Panc1 (cell line): ENCODE results near the gene YTHDF1. TPM values are rescaled to one million over a fixed set of nuclear protein-coding genes. Genes with fewer than 3 reads are reported as not detected.
"Not testable (repeated sequence)": the region's sequence is repeated elsewhere in the genome, so short reads cannot be mapped to it uniquely, and the experiment has no call there.

Experiments
- ATAC-seq: fragments of 200-7000 bp; cut with Tn5 transposase; 2 replicates; pipeline ENCODE4 v1.9.1; 2020; ENCODE audit warnings: mild to moderate bottlenecking, moderate library complexity
- BruUV-seq: library from RNA; stranded (reverse); fragments of 400-500 nt; replicated peaks from 2 replicates; lab custom pipeline; 2021; lab: Mats Ljungman, UMichigan
- CTCF ChIA-PET: fragments of 300-600 bp; sonication (Branson Sonifier 250); formaldehyde crosslinking; loops from one replicate; lab custom pipeline; 2022; ENCODE audit warnings: antibody characterized with exemption; lab: Charles Lee
- POLR2A ChIA-PET: fragments of 300-600 bp; sonication (Branson Sonifier 250); formaldehyde crosslinking; loops from one replicate; lab custom pipeline; 2022; ENCODE audit warnings: antibody characterized with exemption; lab: Charles Lee
- DNase-seq: peaks from one replicate; pipeline ENCODE4 v3.0.0-alpha.2; 2010; ENCODE audit warnings: low read depth, low spot score
- H3K27ac ChIP-seq: 2 replicates; pipeline ENCODE4 v1.5.1; 2011; ENCODE audit warnings: mild to moderate bottlenecking, low read length, inconsistent platforms
- H3K27me3 ChIP-seq: fragments of 200-500 bp; sonication (Bioruptor generic); 2 replicates; pipeline ENCODE4 v1.6.0; 2014; ENCODE audit warnings: low read length, inconsistent platforms; ENCODE audit not compliant: control insufficient read depth, insufficient read depth
- H3K36me3 ChIP-seq: fragments of 200-500 bp; sonication (Bioruptor generic); 2 replicates; pipeline ENCODE4 v1.5.1; 2014; ENCODE audit warnings: inconsistent platforms, mild to moderate bottlenecking, low read length, moderate library complexity; ENCODE audit not compliant: control insufficient read depth, insufficient read depth
- H3K4me1 ChIP-seq: 2 replicates; pipeline ENCODE4 v1.5.1; 2011; ENCODE audit warnings: inconsistent platforms, mild to moderate bottlenecking, low read length, moderate library complexity; ENCODE audit not compliant: control insufficient read depth, insufficient read depth
- H3K4me3 ChIP-seq, 2 experiments: 2 replicates each; pipeline ENCODE4 v1.5.1; 2011 to 2012; ENCODE audit warnings: low read depth in 2 of 2, low read length in 2 of 2, mild to moderate bottlenecking in 2 of 2, inconsistent platforms in 1 of 2, moderate library complexity in 1 of 2
- H3K9me3 ChIP-seq: fragments of 200-500 bp; sonication (Bioruptor generic); 2 replicates; pipeline ENCODE4 v1.5.1; 2014; ENCODE audit warnings: low read depth, mild to moderate bottlenecking, inconsistent platforms, low read length, moderate library complexity; ENCODE audit not compliant: control insufficient read depth, insufficient read depth
- CTCF ChIP-seq: fragments of 450-650 bp; IDR thresholded peaks from 2 replicates; pipeline ENCODE4 v1.5.1; 2017; ENCODE audit warnings: mild to moderate bottlenecking
- POLR2AphosphoS5 ChIP-seq: IDR thresholded peaks from 2 replicates; pipeline ENCODE4 v1.6.1; 2012; ENCODE audit warnings: mild to moderate bottlenecking, low read depth, low read length, moderate library complexity
- REST ChIP-seq, 2 experiments: IDR thresholded peaks; 2 replicates each; pipeline ENCODE4 v1.6.1; 2011 to 2012; ENCODE audit warnings: low read depth in 2 of 2, control low read depth in 1 of 2, low read length in 1 of 2, mild to moderate bottlenecking in 1 of 2, moderate library complexity in 1 of 2; ENCODE audit not compliant: insufficient read depth in 1 of 2
- SIN3A ChIP-seq: IDR thresholded peaks from 2 replicates; pipeline ENCODE4 v1.6.1; 2012; ENCODE audit warnings: low read depth, mild to moderate bottlenecking, low read length, moderate library complexity, borderline replicate concordance; ENCODE audit not compliant: insufficient read depth
- TCF7L2 ChIP-seq: IDR thresholded peaks from 2 replicates; pipeline ENCODE4 v1.6.1; 2011; ENCODE audit warnings: mild to moderate bottlenecking, low read depth, low read length, inconsistent platforms
- in situ Hi-C: cut with HindIII; loops from 2 replicates; pipeline ENCODE4 v1.10.0; 2016; ENCODE audit warnings: low sequenced_read_pairs, low pct_unique_long_range_greater_than_20kb
- intact Hi-C: fragments of 100-400 bp; cut with micrococcal nuclease; formaldehyde crosslinking; loops from one replicate; pipeline ENCODE4 v1.10.0; 2022; ENCODE audit not compliant: unreplicated experiment
- total RNA-seq: library from RNA; stranded (reverse); gene quantifications from one replicate; pipeline ENCODE4 v1.2.1, GENCODE V29; 2021; ENCODE audit not compliant: unreplicated experiment

The YTHDF1 gene
- total RNA-seq, 1 experiment from 2014 or later = 43.0 TPM

DNA sequence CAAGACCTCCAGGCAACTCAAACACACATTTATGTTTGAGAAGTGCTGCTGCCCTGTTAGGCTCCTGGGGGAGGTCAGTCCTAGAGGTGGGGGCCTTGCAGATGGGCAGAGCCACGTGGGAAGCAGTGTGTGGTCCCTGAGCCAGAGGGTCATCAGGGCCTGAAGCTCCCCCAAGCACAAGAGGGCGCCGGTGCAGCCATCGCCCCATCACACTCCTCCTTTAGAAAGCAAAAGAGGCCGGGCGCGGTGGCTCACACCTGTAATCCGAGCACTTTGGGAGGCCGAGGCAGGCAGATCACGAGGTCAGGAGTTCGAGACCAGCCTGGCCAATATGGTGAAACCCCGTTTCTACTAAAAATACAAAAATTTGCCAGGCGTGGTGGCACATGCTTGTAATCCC, 58.5 kb downstream of the YTHDF1 start:
- POLR2A ChIA-PET = interaction anchor here (0.6 kb wide), 1 partner anchor 217 kb away, joined by 7 read pairs; no protein-coding TSS in a partner anchor
- CTCF ChIA-PET, H3K27me3 ChIP-seq, in situ Hi-C loops, DNase-seq, H3K9me3 ChIP-seq, H3K36me3 ChIP-seq, intact Hi-C loops, H3K4me1 ChIP-seq, H3K27ac ChIP-seq, BruUV-seq, H3K4me3 ChIP-seq, ATAC-seq: not testable (repeated sequence)

- ChIA-PET CTCF (no interaction called here), POLR2A (no interaction called here)
- ATAC-seq (no peak), DNase-seq (no peak)
- Histone ChIP-seq H3K4me1 (no peaks in the 10 kb centered on the region), H3K27me3 (no peaks in the 10 kb centered on the region), H3K27ac (no peak overlapping the region), H3K9me3 (no peaks in the 10 kb centered on the region), H3K36me3 (no peaks in the 10 kb centered on the region), H3K4me3 (no peak overlapping the region)
- TF ChIP-seq CTCF (no peak), POLR2AphosphoS5 (no peak)
- no TSS peak for BruUV-seq
- in situ Hi-C loops = no loop called here
- intact Hi-C loops = no loop called here
Measured at GRCh38 chr20:63156221-63156671, 59.7 kb downstream of the YTHDF1 start.

DNA sequence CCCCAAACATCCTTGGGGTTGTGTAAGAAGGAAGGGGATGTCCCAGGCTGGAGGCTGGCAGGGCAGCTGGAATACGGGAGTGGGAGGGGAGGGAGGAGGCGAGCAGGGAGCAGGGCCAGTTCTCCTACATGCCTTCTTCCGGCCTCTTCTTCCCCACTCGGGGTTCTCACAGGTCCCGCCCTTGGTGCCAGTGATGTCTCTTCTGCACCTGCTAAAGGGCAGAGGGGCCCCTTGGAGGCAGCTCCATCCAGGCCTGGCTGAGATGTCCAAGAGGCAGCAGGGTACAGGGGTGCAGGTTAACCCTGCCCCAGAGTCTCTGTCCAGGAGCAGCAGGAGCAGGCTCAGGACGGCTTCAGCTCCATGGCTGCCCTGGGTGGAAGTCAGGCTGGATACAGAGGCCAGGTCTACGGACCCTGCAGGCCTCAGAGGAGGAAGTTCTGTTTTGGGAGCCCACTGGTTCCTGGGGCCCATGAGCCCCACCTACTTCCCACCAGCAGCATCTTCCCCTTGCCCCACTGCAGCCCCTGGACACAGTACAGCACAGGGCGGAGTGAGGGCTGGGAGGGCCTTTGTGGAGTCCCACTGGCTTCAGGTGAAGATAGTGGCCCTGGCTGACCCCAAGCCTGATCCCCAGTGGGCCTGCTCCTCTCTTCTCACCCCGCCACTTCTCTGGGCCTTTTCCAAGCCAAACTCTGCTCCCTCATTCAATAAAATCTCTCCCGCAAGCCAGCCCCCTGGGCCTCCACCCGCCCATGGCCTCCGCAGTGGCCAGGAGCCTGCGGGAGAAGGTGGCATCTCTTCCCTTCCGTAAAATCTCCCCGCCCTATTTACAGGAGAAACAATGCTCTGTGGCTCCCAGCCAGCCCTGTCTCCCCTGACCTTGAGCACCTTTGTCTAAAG, 60.4 kb downstream of the YTHDF1 start:
- in situ Hi-C loops = no loop called here
- CTCF ChIA-PET = no interaction called here
- intact Hi-C loops = no loop called here

More for the DNA sequence above, 60.4 kb downstream of the YTHDF1 start:
- H3K27ac ChIP-seq = no peak overlapping the region
- no TSS peak for BruUV-seq
- TF ChIP-seq POLR2AphosphoS5 = no peak
- TF ChIP-seq TCF7L2 = no peak
- TF ChIP-seq CTCF = no peak
- no peak for TF ChIP-seq SIN3A
- TF ChIP-seq REST (IDR thresholded peaks at IDR 0.05; ENCODE audit: insufficient read depth in 1 of 2, low read depth in 2 of 2, low read length in 1 of 2) = no peak
- no peak overlapping the region for H3K4me3 ChIP-seq
- H3K9me3 ChIP-seq = no peaks in the 10 kb centered on the region
- POLR2A ChIA-PET = no interaction called here
- no peaks in the 10 kb centered on the region for H3K36me3 ChIP-seq
- no peaks in the 10 kb centered on the region for H3K27me3 ChIP-seq
- no peak for DNase-seq
- no peaks in the 10 kb centered on the region for H3K4me1 ChIP-seq
- ATAC-seq = no peak
